SH-SY5Y (cell line): ENCODE results near the gene RMDN3.

Source experiments
- GATA2 ChIP-seq: IDR thresholded peaks from 2 replicates; pipeline ENCODE4 v1.6.1; 2011; ENCODE audit warnings: mild to moderate bottlenecking, low read depth, low read length
- GATA3 ChIP-seq: IDR thresholded peaks from 2 replicates; pipeline ENCODE4 v1.6.1; 2011; ENCODE audit warnings: low read depth, mild to moderate bottlenecking, low read length, moderate library complexity

Gene RMDN3

GRCh38 chr15:40782609-40783227 lies 27.7 kb upstream of the RMDN3 start:
- TF ChIP-seq GATA2: no peak
- TF ChIP-seq GATA3: no peak

- TF ChIP-seq GATA2 (no peak), GATA3 (no peak)
These were observed 21.6 kb upstream of the RMDN3 start for GRCh38 chr15:40776537-40777141.

GRCh38 chr15:40775740-40776536 lies 20.9 kb upstream of the RMDN3 start:
- no peak for TF ChIP-seq GATA3
- no peak for TF ChIP-seq GATA2

- no peak for TF ChIP-seq GATA2
- no peak for TF ChIP-seq GATA3
These were observed 20.0 kb upstream of the RMDN3 start for GRCh38 chr15:40775007-40775406.

GRCh38 chr15:40773902-40774301 lies 18.8 kb upstream of the RMDN3 start:
- TF ChIP-seq GATA2: no peak
- TF ChIP-seq GATA3: no peak

- no peak for TF ChIP-seq GATA2
- no peak for TF ChIP-seq GATA3
These were observed 18.4 kb upstream of the RMDN3 start for GRCh38 chr15:40773496-40773895.

GRCh38 chr15:40772014-40772413 lies 17.0 kb upstream of the RMDN3 start:
- TF ChIP-seq GATA3: no peak
- TF ChIP-seq GATA2: no peak

- TF ChIP-seq GATA3 (no peak), GATA2 (no peak)
These were observed 16.2 kb upstream of the RMDN3 start for GRCh38 chr15:40771242-40771641.

- TF ChIP-seq GATA2 (no peak), GATA3 (no peak)
These were observed 15.2 kb upstream of the RMDN3 start for GRCh38 chr15:40770147-40770721.

- TF ChIP-seq GATA2 (no peak), GATA3 (no peak)
These were observed 14.5 kb upstream of the RMDN3 start, which contains the start of gene C15orf62 for GRCh38 chr15:40769274-40770146. TSS of gene C15orf62 (plus strand) at chr15:40769980. CDS start at chr15:40770496, 516 bp downstream.

GRCh38 chr15:40768521-40769273 lies 13.6 kb upstream of the RMDN3 start:
- TF ChIP-seq GATA2 (no peak), GATA3 (no peak)

GRCh38 chr15:40767838-40768500 lies 12.9 kb upstream of the RMDN3 start:
- TF ChIP-seq GATA2: no peak
